ENCODE measurements around the gene C3orf62. TPM values are rescaled to one million over a fixed set of nuclear protein-coding genes. Genes with fewer than 3 reads are reported as not detected.

Gene C3orf62
- total RNA-seq (2014; rRNA removed; shearing (Covaris generic)): 4.8 and 6.4 TPM in 2 replicates
- total RNA-seq (2022): 11.3 and 11.7 TPM in 2 replicates
- Bru-seq, nascent RNA: percentile 73 among the genes with signal in this experiment
- BruChase-seq, experiment 1, labeled RNA remaining after a 6-hour chase: percentile 86 among the genes with signal in this experiment
- BruChase-seq, experiment 2, labeled RNA remaining after a 2-hour chase: percentile 86 among the genes with signal in this experiment
- long read RNA-seq, full-length matches to known transcripts: 5 of 9 reads
- long read RNA-seq, partial matches to known transcripts: 0 of 9 reads
- long read RNA-seq, other reads (novel, unspliced or antisense): 4 of 9 reads

GRCh38 chr3:49276475-49277382, at the start of gene C3orf62:
Gene C3orf62 (minus strand): TSS chr3:49277232. CDS start chr3:49276872, 360 bp downstream.
- Histone ChIP-seq H2AFZ (ENCODE audit: low read length) (no peak within 1 kb of the TSS), H3K9me3 (ENCODE audit: low read length) (no peaks in the 10 kb centered on the region), H3K79me2 (ENCODE audit: insufficient read depth, low read depth, low read length) (no peaks in the 10 kb centered on the region), H3K4me3 (ENCODE audit: low read depth, low read length, poor library complexity, severe bottlenecking) (no peak within 1 kb of the TSS), H3K4me2 (ENCODE audit: low read length) (peak within 1 kb of the TSS; percentile 33; the same call in 1 of the 2 replicates), H3K27ac (ENCODE audit: low read depth, low read length, poor library complexity, severe bottlenecking) (no peak within 1 kb of the TSS), H3K4me1 (ENCODE audit: insufficient read depth, low read length, poor library complexity, severe bottlenecking) (no peaks in the 10 kb centered on the region), H3K36me3 (ENCODE audit: insufficient read depth, low read length) (peaks cover 61% of the 10 kb centered on the region), H3K9me2 (ENCODE audit: insufficient read depth, low read length) (no peaks in the 10 kb centered on the region), H4K20me1 (ENCODE audit: insufficient read depth, low read length) (no peaks in the 10 kb centered on the region)
- CTCF ChIA-PET (ENCODE audit: unreplicated experiment): no interaction called here
- BruUV-seq (replicated peaks): no TSS peak
- DNase-seq (ENCODE audit: low spot score): no peak
- intact Hi-C loops (cut with micrococcal nuclease; ENCODE audit: unreplicated experiment): no loop called here
- TF ChIP-seq CTCF (conservative IDR thresholded peaks at IDR 0.05; ENCODE audit: low read length) (no peak), EZH2phosphoT487 (IDR thresholded peaks at IDR 0.05; ENCODE audit: borderline replicate concordance, low read depth, low read length) (no peak)
- POLR2A ChIA-PET: no interaction called here

- BruUV-seq (replicated peaks): no TSS peak
- Histone ChIP-seq H3K79me2 (ENCODE audit: insufficient read depth, low read depth, low read length) (no peaks in the 10 kb centered on the region), H3K4me1 (ENCODE audit: insufficient read depth, low read length, poor library complexity, severe bottlenecking) (no peaks in the 10 kb centered on the region), H3K36me3 (ENCODE audit: insufficient read depth, low read length) (peaks cover 90% of the 10 kb centered on the region), H2AFZ (ENCODE audit: low read length) (no peak overlapping the region), H3K4me2 (ENCODE audit: low read length) (no peak overlapping the region), H3K27ac (ENCODE audit: low read depth, low read length, poor library complexity, severe bottlenecking) (no peak overlapping the region), H3K9me3 (ENCODE audit: low read length) (no peaks in the 10 kb centered on the region), H4K20me1 (ENCODE audit: insufficient read depth, low read length) (no peaks in the 10 kb centered on the region), H3K9me2 (ENCODE audit: insufficient read depth, low read length) (no peaks in the 10 kb centered on the region), H3K4me3 (ENCODE audit: low read depth, low read length, poor library complexity, severe bottlenecking) (no peak overlapping the region)
- POLR2A ChIA-PET: interaction anchor here (0.6 to 0.9 kb wide), 3 partner anchors 8 to 14 kb away, joined by 3 to 4 read pairs (median 3); no protein-coding TSS in a partner anchor
- CTCF ChIA-PET (ENCODE audit: unreplicated experiment): no interaction called here
- no peak for DNase-seq (ENCODE audit: low spot score)
- intact Hi-C loops (cut with micrococcal nuclease; ENCODE audit: unreplicated experiment): no loop called here
- TF ChIP-seq CTCF (conservative IDR thresholded peaks at IDR 0.05; ENCODE audit: low read length): no peak
- no peak for TF ChIP-seq EZH2phosphoT487 (IDR thresholded peaks at IDR 0.05; ENCODE audit: borderline replicate concordance, low read depth, low read length)
These were observed 47.7 kb upstream of the C3orf62 start for GRCh38 chr3:49324768-49325167.
